Measurements from ENCODE around the gene GRID1.

DNA sequence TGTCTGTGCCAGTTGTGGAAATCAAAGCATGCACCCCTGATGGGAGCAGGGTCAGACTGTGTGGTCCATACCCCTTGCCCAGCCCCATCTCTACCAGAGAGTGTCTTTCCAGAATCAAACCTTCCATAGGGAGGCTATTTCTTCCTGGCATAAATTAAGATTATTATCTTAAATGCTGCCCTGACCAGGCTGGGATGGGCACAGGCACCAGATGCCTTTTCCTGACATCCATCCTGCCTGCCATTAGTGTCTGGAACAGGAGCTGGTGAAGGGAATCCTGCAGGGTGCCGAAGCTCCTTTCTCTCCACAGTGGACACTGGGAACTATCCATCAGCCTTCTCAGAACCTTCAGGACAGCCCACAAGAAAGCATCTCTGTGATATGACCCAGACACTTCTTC is 296.3 kb downstream of the GRID1 start:
- TF ChIP-seq, protein P1, sequence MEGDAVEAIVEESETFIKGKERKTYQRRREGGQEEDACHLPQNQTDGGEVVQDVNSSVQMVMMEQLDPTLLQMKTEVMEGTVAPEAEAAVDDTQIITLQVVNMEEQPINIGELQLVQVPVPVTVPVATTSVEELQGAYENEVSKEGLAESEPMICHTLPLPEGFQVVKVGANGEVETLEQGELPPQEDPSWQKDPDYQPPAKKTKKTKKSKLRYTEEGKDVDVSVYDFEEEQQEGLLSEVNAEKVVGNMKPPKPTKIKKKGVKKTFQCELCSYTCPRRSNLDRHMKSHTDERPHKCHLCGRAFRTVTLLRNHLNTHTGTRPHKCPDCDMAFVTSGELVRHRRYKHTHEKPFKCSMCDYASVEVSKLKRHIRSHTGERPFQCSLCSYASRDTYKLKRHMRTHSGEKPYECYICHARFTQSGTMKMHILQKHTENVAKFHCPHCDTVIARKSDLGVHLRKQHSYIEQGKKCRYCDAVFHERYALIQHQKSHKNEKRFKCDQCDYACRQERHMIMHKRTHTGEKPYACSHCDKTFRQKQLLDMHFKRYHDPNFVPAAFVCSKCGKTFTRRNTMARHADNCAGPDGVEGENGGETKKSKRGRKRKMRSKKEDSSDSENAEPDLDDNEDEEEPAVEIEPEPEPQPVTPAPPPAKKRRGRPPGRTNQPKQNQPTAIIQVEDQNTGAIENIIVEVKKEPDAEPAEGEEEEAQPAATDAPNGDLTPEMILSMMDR (IDR thresholded peaks at IDR 0.05) = no peak
- no peak for TF ChIP-seq POLR2A (IDR thresholded peaks at IDR 0.05)
